ENCODE results near the gene CNGB1. TPM values are rescaled to one million over a fixed set of nuclear protein-coding genes. Genes with fewer than 3 reads are reported as not detected.

The CNGB1 gene
- total RNA-seq, 4 donors from 2014 or later, result 0.14 to 1.9 (median 0.87) TPM

DNA sequence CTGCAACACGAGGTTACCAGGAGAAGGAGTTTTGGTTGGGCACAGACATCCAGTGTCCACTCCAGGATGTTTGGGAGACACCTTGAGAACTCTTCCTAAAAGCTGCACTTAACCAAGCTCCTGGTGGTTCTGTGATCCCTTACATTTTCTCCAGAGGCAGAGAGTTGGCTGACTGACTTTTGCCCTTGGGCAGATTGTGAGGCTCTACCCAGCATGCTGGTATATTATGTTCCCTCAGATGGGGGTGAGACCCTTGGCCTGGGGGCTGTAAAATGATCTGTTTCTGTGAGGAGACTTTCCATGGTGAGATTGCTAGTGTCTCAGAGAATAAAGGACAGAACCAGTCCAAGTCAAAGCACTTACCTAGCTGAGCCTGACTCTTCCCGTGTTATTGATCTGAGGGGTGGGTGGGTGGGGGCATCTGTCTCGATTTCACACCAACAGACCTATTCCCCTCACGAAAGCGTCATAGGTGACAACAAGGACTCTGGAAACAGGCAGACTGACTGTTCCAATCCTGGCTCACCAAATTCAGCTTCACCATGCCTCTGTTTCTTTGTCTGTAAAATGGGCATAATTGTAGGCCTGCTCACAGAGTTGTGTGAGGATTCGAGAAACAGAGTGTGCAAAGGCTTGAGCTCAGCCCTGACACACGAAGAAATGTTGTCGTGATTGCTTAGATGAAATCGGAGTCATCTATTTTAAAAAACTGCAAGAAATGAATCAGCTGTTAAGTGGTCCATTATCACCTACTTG lies 42.5 kb upstream of the CNGB1 start:
- Histone ChIP-seq H3K27ac (no peak overlapping the region), H3K36me3 (peaks cover 0 to 9% (median 0%) of the 10 kb centered on the region in 4 donors), H3K27me3 (no peaks in the 10 kb centered on the region), H3K4me1 (no peaks in the 10 kb centered on the region), H3K4me3 (no peak overlapping the region), H3K9me3 (no peaks in the 10 kb centered on the region)
- in situ Hi-C loops (cut with MboI; ENCODE audit: low pct_ligation_motif_present in 1 of 4, low pct_unique_long_range_greater_than_20kb in 1 of 4, low sequenced_read_pairs in 3 of 4), result loop anchor here in 3 of 4 donors (10.0 to 25.0 kb wide), 5 partner anchors 111 to 649 kb away; partner anchors contain the start of gene CFAP20 (in 1 of the 3)
- WGBS, 2 donors (ENCODE audit: low coverage in 1 of 2), result 91 to 92% methylated on average over 4 to 9 of the region's 9 CpGs
- no peak for TF ChIP-seq POLR2A (IDR thresholded peaks at IDR 0.05)
- TF ChIP-seq EP300 (IDR thresholded peaks at IDR 0.05; ENCODE audit: low read depth), result no peak
- TF ChIP-seq, protein P1, sequence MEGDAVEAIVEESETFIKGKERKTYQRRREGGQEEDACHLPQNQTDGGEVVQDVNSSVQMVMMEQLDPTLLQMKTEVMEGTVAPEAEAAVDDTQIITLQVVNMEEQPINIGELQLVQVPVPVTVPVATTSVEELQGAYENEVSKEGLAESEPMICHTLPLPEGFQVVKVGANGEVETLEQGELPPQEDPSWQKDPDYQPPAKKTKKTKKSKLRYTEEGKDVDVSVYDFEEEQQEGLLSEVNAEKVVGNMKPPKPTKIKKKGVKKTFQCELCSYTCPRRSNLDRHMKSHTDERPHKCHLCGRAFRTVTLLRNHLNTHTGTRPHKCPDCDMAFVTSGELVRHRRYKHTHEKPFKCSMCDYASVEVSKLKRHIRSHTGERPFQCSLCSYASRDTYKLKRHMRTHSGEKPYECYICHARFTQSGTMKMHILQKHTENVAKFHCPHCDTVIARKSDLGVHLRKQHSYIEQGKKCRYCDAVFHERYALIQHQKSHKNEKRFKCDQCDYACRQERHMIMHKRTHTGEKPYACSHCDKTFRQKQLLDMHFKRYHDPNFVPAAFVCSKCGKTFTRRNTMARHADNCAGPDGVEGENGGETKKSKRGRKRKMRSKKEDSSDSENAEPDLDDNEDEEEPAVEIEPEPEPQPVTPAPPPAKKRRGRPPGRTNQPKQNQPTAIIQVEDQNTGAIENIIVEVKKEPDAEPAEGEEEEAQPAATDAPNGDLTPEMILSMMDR (IDR thresholded peaks at IDR 0.05), result no peak
- no peak for TF ChIP-seq POLR2AphosphoS5 (IDR thresholded peaks at IDR 0.05)
- no peak for DNase-seq
- intact Hi-C loops (cut with DNase I; ENCODE audit: low total_unique reads), result loop anchor here (10.0 kb wide), 1 partner anchor 259 kb away; no protein-coding TSS in a partner anchor

DNA sequence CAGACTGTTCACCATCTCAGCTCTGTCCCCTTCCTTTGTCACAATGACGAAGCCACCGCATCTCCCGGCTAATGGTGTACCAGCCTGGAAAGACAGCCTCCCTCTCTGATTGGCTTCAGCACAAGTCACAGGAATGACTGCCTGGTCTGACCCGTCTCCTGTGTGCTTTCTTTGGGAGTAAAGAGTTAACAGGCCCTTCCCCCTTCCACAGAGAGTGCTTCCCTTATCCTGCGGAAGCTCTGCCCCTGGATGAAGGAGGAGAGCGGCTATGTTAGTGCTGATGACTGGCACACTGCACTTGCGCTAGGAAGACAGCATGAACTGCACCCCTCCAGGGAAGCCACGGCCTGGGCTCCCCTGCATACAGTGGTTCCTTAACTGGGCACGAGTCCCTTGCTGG lies 41.6 kb upstream of the CNGB1 start:
- no peak overlapping the region for H3K27ac ChIP-seq
- DNase-seq, result no peak
- no peaks in the 10 kb centered on the region for H3K4me1 ChIP-seq
- 90 to 100% methylated on average over 2 to 9 of the region's 9 CpGs for WGBS, 2 donors (ENCODE audit: low coverage in 1 of 2)
- no peaks in the 10 kb centered on the region for H3K27me3 ChIP-seq
- intact Hi-C loops (cut with DNase I; ENCODE audit: low total_unique reads), result loop anchor here (10.0 kb wide), 1 partner anchor 258 kb away; no protein-coding TSS in a partner anchor
- in situ Hi-C loops (cut with MboI; ENCODE audit: low pct_ligation_motif_present in 1 of 4, low pct_unique_long_range_greater_than_20kb in 1 of 4, low sequenced_read_pairs in 3 of 4), result loop anchor here in 3 of 4 donors (10.0 to 25.0 kb wide), 5 partner anchors 112 to 650 kb away; partner anchors contain the start of gene CFAP20 (in 1 of the 3)
- H3K36me3 ChIP-seq, result peaks cover 0 to 9% (median 0%) of the 10 kb centered on the region in 4 donors
- H3K4me3 ChIP-seq, result no peak overlapping the region
- TF ChIP-seq POLR2A (IDR thresholded peaks at IDR 0.05) (no peak), EP300 (IDR thresholded peaks at IDR 0.05; ENCODE audit: low read depth) (no peak), POLR2AphosphoS5 (IDR thresholded peaks at IDR 0.05) (no peak)
- TF ChIP-seq, protein P1 (IDR thresholded peaks at IDR 0.05), result no peak
- no peaks in the 10 kb centered on the region for H3K9me3 ChIP-seq

DNA sequence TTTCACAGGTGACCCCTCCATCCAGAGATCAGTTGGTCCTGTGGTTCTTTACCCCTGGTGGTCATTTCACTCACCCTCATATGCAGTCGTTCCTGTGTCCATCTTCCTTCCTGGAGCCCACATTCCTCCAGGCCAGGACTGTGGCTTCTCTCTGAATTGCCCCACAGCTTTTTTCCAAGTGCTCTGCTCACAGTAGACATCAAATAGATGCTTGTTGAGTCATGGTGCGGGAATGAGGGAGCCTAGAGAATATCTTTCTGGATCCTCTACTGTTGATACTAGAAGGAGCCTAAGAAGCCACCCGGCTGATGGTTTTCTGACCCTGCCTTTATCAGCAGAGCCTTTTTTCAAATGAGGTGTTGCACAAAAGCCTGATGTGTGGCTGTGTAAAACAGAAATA lies 40.7 kb upstream of the CNGB1 start:
- DNase-seq, result no peak
- Histone ChIP-seq H3K27me3 (no peaks in the 10 kb centered on the region), H3K4me3 (no peak overlapping the region), H3K4me1 (no peaks in the 10 kb centered on the region), H3K36me3 (peaks cover 0 to 9% (median 0%) of the 10 kb centered on the region in 4 donors), H3K9me3 (no peaks in the 10 kb centered on the region), H3K27ac (no peak overlapping the region)
- intact Hi-C loops (cut with DNase I; ENCODE audit: low total_unique reads), result loop anchor here (10.0 kb wide), 1 partner anchor 257 kb away; no protein-coding TSS in a partner anchor
- no peak for TF ChIP-seq EP300 (IDR thresholded peaks at IDR 0.05; ENCODE audit: low read depth)
- TF ChIP-seq, protein P1 (IDR thresholded peaks at IDR 0.05), result no peak
- TF ChIP-seq POLR2AphosphoS5 (IDR thresholded peaks at IDR 0.05), result no peak
- no peak for TF ChIP-seq POLR2A (IDR thresholded peaks at IDR 0.05)
- in situ Hi-C loops (cut with MboI; ENCODE audit: low pct_ligation_motif_present in 1 of 4, low pct_unique_long_range_greater_than_20kb in 1 of 4, low sequenced_read_pairs in 3 of 4), result loop anchor here in 3 of 4 donors (10.0 to 25.0 kb wide), 5 partner anchors 113 to 651 kb away; partner anchors contain the start of gene CFAP20 (in 1 of the 3)
- 83 to 84% methylated on average over 1 to 3 of the region's 3 CpGs for WGBS, 2 donors (ENCODE audit: low coverage in 1 of 2)

DNA sequence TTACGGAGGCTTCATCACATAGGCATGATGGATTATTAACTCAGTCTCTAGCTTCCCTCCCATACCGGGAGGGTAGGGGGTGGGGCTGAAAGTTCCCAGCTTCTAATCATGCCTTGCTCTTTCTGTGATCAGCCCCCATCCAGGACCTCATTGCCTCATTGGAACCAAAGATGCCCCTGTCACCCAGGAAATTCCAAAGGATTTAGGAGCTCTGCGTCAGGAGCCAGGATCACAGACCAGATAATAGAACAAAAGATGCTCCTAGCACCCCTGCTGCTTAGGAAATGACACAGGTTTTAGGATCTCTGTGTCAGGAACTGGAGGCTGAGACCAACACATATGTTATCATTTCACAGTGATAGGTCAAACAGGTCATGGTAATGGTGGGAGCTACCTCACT lies 40.0 kb upstream of the CNGB1 start:
- in situ Hi-C loops (cut with MboI; ENCODE audit: low pct_ligation_motif_present in 1 of 4, low pct_unique_long_range_greater_than_20kb in 1 of 4, low sequenced_read_pairs in 3 of 4), result loop anchor here in 3 of 4 donors (10.0 to 25.0 kb wide), 5 partner anchors 114 to 651 kb away; partner anchors contain the start of gene CFAP20 (in 1 of the 3)
- no peak for TF ChIP-seq EP300 (IDR thresholded peaks at IDR 0.05; ENCODE audit: low read depth)
- TF ChIP-seq POLR2A (IDR thresholded peaks at IDR 0.05), result no peak
- TF ChIP-seq, protein P1 (IDR thresholded peaks at IDR 0.05), result no peak
- TF ChIP-seq POLR2AphosphoS5 (IDR thresholded peaks at IDR 0.05), result no peak
- Histone ChIP-seq H3K27me3 (no peaks in the 10 kb centered on the region), H3K9me3 (no peaks in the 10 kb centered on the region), H3K27ac (no peak overlapping the region), H3K4me1 (no peaks in the 10 kb centered on the region), H3K36me3 (peaks cover 0 to 9% (median 0%) of the 10 kb centered on the region in 4 donors), H3K4me3 (no peak overlapping the region)
- DNase-seq, result no peak
- WGBS, 2 donors (ENCODE audit: low coverage in 1 of 2), result 84% methylated on average over 3 of the region's 3 CpGs; no CpG with 5 or more reads in 1 of the 2 donors
- intact Hi-C loops (cut with DNase I; ENCODE audit: low total_unique reads), result loop anchor here (10.0 kb wide), 1 partner anchor 256 kb away; no protein-coding TSS in a partner anchor
